ENCODE measurements around the gene PDCL2.

The PDCL2 gene

GRCh38 chr4:55509266-55509665, 82.8 kb downstream of the PDCL2 start:
- no peak overlapping the region for H3K4me3 Mint-ChIP-seq
- H3K9me3 Mint-ChIP-seq = no peaks in the 10 kb centered on the region
- peaks cover 6% of the 10 kb centered on the region for H3K4me1 Mint-ChIP-seq (ENCODE audit: low read depth)
- DNase-seq (ENCODE audit: low spot score) = no peak
- H3K27ac Mint-ChIP-seq = no peak overlapping the region
- no peaks in the 10 kb centered on the region for H3K27me3 Mint-ChIP-seq (ENCODE audit: low read depth)
- H3K36me3 Mint-ChIP-seq (ENCODE audit: low read depth) = peaks cover 4% of the 10 kb centered on the region

DNA sequence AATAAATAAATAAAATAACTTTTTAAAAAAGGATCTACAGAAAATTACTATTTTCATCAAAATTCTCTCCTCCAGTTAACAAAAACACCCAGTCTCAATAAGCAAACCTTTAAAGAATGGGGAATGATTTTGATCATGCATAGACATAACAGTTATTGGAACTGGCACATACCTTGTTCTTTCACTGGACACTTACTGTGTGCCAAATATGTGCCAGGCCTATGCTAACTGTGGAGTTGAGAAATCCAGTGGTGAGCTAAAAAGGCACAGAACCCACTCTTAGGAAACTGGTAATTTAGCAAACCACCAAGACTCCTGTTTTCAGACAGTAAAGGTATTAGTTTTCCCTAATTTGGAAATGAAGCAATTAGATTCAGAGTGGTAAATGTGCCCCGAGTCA, 84.4 kb downstream of the PDCL2 start:
- H3K4me1 Mint-ChIP-seq (ENCODE audit: low read depth) = peaks cover 9% of the 10 kb centered on the region
- no peaks in the 10 kb centered on the region for H3K9me3 Mint-ChIP-seq
- no peak overlapping the region for H3K4me3 Mint-ChIP-seq
- no peaks in the 10 kb centered on the region for H3K27me3 Mint-ChIP-seq (ENCODE audit: low read depth)
- peaks cover 8% of the 10 kb centered on the region for H3K36me3 Mint-ChIP-seq (ENCODE audit: low read depth)
- DNase-seq (ENCODE audit: low spot score) = no peak
- H3K27ac Mint-ChIP-seq = no peak overlapping the region
